Measurements from ENCODE around the gene IL24.

Gene IL24

DNA sequence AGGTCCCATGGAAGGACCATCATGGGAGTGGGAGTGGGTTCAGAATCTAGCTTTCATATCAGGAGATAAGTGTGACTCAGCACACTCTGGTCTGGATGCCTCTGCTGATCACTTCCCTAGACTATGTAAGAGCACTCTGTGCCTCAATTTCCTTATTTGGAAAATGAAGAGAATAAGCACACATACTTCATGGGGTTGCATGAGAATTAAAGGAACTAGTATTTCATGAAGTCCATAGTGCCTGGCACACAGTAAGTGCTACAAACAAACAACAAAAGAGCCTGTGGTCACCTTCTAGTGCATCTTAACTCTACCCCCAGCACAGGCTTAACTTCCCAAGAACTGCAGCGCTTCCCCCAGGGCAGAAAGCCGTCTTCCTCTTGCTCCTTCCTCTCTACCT, 41.4 kb upstream of the IL24 start:
- Histone ChIP-seq H3K4me1 (ENCODE audit: insufficient read depth, low read length) (peaks cover 4% of the 10 kb centered on the region; the same call in 1 of the 2 replicates), H3K27ac (ENCODE audit: low read length) (no peak overlapping the region), H3K27me3 (ENCODE audit: insufficient read depth, low read length, poor library complexity) (no peaks in the 10 kb centered on the region), H3K4me3 (ENCODE audit: low read depth in 1 of 2, low read length in 2 of 2) (no peak overlapping the region), H3K9me3 (ENCODE audit: insufficient read depth, low read length, severe bottlenecking) (no peaks in the 10 kb centered on the region), H4K20me1 (ENCODE audit: insufficient read depth, low read length) (no peaks in the 10 kb centered on the region), H3K4me2 (ENCODE audit: insufficient read depth, low read length) (no peak overlapping the region), H3K9ac (ENCODE audit: low read depth, low read length) (no peak overlapping the region), H3K79me2 (ENCODE audit: insufficient read depth, low read length) (no peaks in the 10 kb centered on the region), H2AFZ (ENCODE audit: low read depth, low read length) (no peak overlapping the region), H3K36me3 (ENCODE audit: insufficient read depth, low read length) (no peaks in the 10 kb centered on the region)
- no peak for TF ChIP-seq EZH2 (IDR thresholded peaks at IDR 0.05; ENCODE audit: borderline replicate concordance, low read depth, low read length, severe bottlenecking)
- TF ChIP-seq, protein P1, sequence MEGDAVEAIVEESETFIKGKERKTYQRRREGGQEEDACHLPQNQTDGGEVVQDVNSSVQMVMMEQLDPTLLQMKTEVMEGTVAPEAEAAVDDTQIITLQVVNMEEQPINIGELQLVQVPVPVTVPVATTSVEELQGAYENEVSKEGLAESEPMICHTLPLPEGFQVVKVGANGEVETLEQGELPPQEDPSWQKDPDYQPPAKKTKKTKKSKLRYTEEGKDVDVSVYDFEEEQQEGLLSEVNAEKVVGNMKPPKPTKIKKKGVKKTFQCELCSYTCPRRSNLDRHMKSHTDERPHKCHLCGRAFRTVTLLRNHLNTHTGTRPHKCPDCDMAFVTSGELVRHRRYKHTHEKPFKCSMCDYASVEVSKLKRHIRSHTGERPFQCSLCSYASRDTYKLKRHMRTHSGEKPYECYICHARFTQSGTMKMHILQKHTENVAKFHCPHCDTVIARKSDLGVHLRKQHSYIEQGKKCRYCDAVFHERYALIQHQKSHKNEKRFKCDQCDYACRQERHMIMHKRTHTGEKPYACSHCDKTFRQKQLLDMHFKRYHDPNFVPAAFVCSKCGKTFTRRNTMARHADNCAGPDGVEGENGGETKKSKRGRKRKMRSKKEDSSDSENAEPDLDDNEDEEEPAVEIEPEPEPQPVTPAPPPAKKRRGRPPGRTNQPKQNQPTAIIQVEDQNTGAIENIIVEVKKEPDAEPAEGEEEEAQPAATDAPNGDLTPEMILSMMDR (IDR thresholded peaks at IDR 0.05; ENCODE audit: borderline replicate concordance, extremely low read depth, low read length, poor library complexity, severe bottlenecking), result no peak
- no peak for DNase-seq
- no peak for ATAC-seq (ENCODE audit: insufficient read depth, low read depth)

DNA sequence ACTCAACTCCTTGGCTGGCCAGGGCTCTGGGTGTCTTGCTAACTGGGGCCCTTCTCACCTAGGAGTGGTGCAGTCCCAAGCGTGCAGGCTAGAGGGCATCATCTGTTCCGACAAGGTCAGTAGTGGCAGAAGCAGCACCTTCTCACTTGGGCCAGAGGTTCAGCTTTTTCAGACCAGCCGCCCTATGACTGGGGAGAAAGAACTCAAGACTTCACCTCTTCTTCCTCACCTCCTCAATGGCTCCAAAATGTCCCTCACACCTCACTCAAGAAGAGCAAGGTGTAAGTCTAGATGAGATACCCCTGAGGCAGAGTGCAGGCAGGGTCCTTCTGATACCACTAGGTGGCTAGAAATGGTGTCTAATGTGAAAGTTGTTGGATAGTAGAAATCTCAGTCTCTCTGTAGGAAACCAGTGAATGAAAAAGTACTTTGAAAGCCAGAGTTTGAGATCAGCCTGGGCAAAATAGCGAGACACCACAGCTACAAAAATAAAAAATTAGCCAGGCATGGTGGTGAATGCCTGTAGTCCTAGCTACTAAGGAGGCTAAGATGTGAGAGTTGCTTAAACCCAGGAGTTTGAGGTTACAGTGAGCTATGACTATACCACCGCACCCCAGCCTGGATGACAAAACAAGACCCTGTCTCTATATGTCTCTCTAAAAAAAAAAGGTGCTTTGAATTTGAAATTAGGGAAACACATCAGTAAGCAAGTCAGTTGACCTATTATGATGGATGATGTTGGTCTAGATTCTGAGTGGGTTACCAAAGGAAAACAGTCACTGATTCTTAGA, 40.4 kb upstream of the IL24 start:
- Histone ChIP-seq H3K4me3 (ENCODE audit: low read depth in 1 of 2, low read length in 2 of 2) (no peak overlapping the region), H3K27me3 (ENCODE audit: insufficient read depth, low read length, poor library complexity) (no peaks in the 10 kb centered on the region), H3K36me3 (ENCODE audit: insufficient read depth, low read length) (no peaks in the 10 kb centered on the region), H4K20me1 (ENCODE audit: insufficient read depth, low read length) (no peaks in the 10 kb centered on the region), H3K9me3 (ENCODE audit: insufficient read depth, low read length, severe bottlenecking) (no peaks in the 10 kb centered on the region), H3K79me2 (ENCODE audit: insufficient read depth, low read length) (no peaks in the 10 kb centered on the region), H2AFZ (ENCODE audit: low read depth, low read length) (no peak overlapping the region), H3K27ac (ENCODE audit: low read length) (no peak overlapping the region), H3K9ac (ENCODE audit: low read depth, low read length) (no peak overlapping the region), H3K4me1 (ENCODE audit: insufficient read depth, low read length) (peaks cover 4% of the 10 kb centered on the region; the same call in 1 of the 2 replicates), H3K4me2 (ENCODE audit: insufficient read depth, low read length) (no peak overlapping the region)
- DNase-seq, result no peak
- no peak for TF ChIP-seq EZH2 (IDR thresholded peaks at IDR 0.05; ENCODE audit: borderline replicate concordance, low read depth, low read length, severe bottlenecking)
- TF ChIP-seq, protein P1 (IDR thresholded peaks at IDR 0.05; ENCODE audit: borderline replicate concordance, extremely low read depth, low read length, poor library complexity, severe bottlenecking), result peak; percentile 48
- ATAC-seq (ENCODE audit: insufficient read depth, low read depth), result no peak; the same call in 2 of the 3 replicates

DNA sequence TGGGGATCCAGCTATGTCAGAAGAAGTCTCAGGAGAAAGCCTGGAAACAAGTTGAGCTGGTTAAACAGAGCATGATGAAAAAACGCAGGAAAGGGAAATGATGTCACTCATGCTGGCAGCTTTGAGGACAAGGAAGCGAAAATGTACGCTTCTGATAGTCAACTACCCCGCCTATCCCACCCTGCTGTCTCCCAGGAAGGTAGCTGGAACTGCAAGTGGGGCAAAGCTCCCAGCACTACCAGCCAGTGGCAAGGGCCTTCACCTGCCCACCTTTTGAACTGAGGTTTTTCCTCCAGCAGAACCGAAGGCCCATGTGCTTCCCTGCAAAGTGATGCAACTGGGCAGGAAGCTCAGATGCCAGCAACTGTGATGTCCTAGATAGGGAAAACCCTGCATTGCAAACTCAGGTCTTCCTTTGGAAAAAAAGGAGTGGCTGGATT, 38.1 kb upstream of the IL24 start:
- Histone ChIP-seq H3K79me2 (ENCODE audit: insufficient read depth, low read length) (no peaks in the 10 kb centered on the region), H3K9me3 (ENCODE audit: insufficient read depth, low read length, severe bottlenecking) (no peaks in the 10 kb centered on the region), H3K4me3 (ENCODE audit: low read depth in 1 of 2, low read length in 2 of 2) (no peak overlapping the region), H3K27ac (ENCODE audit: low read length) (no peak overlapping the region), H3K27me3 (ENCODE audit: insufficient read depth, low read length, poor library complexity) (no peaks in the 10 kb centered on the region), H2AFZ (ENCODE audit: low read depth, low read length) (peak overlapping the region; percentile 19; the same call in 1 of the 2 replicates), H3K9ac (ENCODE audit: low read depth, low read length) (no peak overlapping the region), H3K4me1 (ENCODE audit: insufficient read depth, low read length) (peaks cover 4% of the 10 kb centered on the region; the same call in 1 of the 2 replicates), H3K36me3 (ENCODE audit: insufficient read depth, low read length) (no peaks in the 10 kb centered on the region), H3K4me2 (ENCODE audit: insufficient read depth, low read length) (no peak overlapping the region), H4K20me1 (ENCODE audit: insufficient read depth, low read length) (no peaks in the 10 kb centered on the region)
- TF ChIP-seq, protein P1 (IDR thresholded peaks at IDR 0.05; ENCODE audit: borderline replicate concordance, extremely low read depth, low read length, poor library complexity, severe bottlenecking), result no peak
- DNase-seq, result no peak
- ATAC-seq (ENCODE audit: insufficient read depth, low read depth), result no peak
